CD4-positive, alpha-beta T cell treated with Interleukin-17A for 4 hours (primary cell): ENCODE data around the gene CHD3.
"Not testable (repeated sequence)": the region's sequence is repeated elsewhere in the genome, so short reads cannot be mapped to it uniquely, and the experiment has no call there.

Experiments used
- DNase-seq: peaks from one replicate; pipeline ENCODE4 v3.0.0-alpha.2; 2020; ENCODE audit warnings: mixed read lengths

CHD3 gene

DNA sequence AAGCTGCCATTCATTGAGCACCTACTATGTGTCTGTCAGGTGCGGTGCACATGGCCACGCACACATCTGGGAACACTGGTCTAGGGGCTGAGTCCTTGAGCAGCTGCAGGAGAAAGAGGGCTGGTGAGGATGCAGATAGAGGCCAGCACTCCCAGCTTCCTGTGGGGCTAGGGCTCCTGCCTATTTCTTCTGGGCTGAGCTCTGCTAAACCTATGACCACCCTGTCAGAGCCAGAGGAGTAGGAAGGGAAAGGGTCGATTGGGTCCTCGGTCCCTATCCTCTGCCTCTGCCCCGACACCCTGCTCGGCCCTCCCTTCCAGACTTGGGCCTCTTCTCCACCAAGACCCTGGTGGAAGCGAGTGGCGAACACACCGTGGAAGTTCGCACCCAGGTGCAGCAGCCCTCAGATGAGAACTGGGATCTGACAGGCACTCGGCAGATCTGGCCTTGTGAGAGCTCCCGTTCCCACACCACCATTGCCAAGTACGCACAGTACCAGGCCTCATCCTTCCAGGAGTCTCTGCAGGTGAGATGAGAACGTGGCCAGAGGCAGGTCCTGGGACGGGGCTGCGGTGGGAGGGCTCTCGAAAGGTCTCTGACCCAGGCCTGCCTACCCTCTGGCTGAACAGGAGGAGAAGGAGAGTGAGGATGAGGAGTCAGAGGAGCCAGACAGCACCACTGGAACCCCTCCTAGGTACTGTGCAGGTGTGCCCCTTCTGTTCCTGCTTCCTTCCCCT lies 37.7 kb upstream of the CHD3 start:
- no peak for DNase-seq

DNA sequence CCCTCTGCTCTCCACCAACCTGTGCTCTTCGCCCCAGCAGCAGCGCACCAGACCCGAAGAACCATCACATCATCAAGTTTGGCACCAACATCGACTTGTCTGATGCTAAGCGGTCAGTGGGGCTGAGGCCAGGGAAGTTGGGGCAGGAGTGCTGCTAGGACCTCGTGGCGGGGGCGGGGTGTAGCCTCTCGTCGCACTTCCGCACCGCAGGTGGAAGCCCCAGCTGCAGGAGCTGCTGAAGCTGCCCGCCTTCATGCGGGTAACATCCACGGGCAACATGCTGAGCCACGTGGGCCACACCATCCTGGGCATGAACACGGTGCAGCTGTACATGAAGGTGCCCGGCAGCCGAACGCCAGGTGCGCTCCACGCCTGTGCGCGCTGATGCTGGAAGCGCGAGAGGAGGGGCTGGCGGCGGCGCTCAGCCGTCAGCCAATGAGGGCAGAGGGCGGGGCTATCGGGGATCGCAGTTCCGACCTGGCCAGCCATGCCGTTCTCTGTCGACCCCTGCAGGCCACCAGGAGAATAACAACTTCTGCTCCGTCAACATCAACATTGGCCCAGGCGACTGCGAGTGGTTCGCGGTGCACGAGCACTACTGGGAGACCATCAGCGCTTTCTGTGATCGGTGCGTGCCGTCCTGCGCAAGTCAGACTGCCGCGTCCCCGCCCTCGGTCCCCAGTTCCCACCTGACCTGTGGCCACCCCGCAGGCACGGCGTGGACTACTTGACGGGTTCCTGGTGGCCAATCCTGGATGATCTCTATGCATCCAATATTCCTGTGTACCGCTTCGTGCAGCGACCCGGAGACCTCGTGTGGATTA lies 36.9 kb upstream of the CHD3 start:
- DNase-seq = peak; percentile 98

DNA sequence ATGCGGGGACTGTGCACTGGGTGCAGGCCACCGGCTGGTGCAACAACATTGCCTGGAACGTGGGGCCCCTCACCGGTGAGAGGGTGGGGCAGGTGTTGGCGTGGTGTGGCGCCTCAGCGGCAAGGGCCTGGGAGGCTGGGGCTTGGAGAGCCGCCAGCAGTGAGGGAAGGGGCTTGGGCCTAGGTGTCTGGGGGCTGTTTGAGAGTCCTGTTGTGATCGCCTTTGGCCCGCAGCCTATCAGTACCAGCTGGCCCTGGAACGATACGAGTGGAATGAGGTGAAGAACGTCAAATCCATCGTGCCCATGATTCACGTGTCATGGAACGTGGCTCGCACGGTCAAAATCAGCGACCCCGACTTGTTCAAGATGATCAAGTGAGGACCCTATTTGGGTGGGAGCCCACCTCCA lies 36.3 kb upstream of the CHD3 start:
- DNase-seq = no peak

DNA sequence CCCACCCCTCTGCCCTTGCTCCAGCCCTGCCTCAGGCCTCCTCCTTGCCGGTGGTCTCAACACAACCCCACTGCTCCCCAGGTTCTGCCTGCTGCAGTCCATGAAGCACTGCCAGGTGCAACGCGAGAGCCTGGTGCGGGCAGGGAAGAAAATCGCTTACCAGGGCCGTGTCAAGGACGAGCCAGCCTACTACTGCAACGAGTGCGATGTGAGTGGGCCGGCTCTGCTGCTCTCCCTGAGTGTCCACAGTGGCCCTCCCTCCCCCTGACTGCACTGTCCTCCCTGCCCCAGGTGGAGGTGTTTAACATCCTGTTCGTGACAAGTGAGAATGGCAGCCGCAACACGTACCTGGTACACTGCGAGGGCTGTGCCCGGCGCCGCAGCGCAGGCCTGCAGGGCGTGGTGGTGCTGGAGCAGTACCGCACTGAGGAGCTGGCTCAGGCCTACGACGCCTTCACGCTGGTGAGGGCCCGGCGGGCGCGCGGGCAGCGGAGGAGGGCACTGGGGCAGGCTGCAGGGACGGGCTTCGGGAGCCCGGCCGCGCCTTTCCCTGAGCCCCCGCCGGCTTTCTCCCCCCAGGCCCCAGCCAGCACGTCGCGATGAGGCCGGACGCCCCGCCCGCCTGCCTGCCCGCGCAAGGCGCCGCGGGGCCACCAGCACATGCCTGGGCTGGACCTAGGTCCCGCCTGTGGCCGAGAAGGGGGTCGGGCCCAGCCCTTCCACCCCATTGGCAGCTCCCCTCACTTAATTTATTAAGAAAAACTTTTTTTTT lies 35.5 kb upstream of the CHD3 start:
- no peak for DNase-seq

DNA sequence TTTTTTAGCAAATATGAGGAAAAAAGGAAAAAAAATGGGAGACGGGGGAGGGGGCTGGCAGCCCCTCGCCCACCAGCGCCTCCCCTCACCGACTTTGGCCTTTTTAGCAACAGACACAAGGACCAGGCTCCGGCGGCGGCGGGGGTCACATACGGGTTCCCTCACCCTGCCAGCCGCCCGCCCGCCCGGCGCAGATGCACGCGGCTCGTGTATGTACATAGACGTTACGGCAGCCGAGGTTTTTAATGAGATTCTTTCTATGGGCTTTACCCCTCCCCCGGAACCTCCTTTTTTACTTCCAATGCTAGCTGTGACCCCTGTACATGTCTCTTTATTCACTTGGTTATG lies 34.9 kb upstream of the CHD3 start:
- no peak for DNase-seq

DNA sequence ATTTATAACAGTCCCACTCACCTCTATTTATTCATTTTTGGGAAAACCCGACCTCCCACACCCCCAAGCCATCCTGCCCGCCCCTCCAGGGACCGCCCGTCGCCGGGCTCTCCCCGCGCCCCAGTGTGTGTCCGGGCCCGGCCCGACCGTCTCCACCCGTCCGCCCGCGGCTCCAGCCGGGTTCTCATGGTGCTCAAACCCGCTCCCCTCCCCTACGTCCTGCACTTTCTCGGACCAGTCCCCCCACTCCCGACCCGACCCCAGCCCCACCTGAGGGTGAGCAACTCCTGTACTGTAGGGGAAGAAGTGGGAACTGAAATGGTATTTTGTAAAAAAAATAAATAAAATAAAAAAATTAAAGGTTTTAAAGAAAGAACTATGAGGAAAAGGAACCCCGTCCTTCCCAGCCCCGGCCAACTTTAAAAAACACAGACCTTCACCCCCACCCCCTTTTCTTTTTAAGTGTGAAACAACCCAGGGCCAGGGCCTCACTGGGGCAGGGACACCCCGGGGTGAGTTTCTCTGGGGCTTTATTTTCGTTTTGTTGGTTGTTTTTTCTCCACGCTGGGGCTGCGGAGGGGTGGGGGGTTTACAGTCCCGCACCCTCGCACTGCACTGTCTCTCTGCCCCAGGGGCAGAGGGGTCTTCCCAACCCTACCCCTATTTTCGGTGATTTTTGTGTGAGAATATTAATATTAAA lies 34.4 kb upstream of the CHD3 start:
- DNase-seq = no peak

DNA sequence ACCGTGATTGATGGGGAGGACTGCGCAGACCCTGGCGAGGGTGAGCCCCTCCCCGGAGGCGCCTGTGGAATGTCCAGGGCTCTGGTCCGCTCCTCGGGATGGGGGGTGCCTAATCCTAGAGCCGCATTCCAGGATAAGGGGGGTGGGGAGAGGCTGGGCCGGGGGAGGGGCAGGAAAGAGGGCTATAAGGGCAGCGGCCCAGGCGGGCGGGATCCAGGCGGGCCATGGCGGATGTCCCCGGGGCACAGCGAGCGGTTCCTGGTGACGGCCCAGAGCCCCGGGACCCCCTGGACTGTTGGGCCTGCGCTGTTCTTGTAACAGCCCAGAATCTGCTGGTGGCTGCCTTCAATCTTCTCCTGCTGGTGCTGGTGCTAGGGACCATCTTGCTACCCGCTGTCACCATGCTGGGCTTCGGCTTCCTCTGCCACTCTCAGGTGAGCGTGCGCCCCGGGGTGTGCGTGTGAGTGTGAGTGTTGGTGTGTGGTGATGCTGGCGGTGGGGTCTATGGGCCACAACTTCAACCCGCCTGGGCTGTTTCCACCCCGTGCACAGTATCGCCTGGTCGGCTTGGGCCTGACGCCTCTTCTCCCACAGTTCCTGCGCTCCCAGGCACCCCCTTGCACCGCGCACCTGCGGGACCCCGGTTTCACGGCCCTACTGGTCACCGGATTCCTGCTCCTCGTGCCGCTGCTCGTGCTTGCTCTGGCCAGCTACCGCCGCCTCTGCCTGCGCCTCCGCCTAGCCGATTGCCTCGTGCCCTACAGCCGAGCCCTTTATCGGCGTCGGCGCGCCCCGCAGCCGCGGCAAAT lies 33.5 kb upstream of the CHD3 start, which contains the start of gene TMEM88:
Gene TMEM88 (plus strand): TSS at position 216 of the 809 bp plus-strand sequence. CDS start 9 bp downstream, at position 225.
- no peak for DNase-seq

DNA sequence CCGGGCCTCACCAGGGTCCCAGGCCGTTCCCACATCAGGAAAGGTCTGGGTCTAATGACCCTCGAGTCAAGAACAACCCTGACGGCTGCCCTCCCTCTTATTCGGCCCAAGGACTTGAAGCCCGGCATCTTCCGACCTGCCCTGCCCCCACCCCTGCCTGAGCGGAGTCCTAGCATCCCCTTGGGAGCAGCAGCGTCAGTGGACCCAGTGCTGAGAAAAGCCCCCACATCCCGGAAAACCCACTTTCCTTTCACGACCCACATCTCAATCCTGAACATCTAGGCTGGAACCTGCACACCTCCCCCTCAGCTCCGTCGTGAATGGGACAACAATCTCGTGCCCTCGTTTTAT lies 33.0 kb upstream of the CHD3 start:
- no peak for DNase-seq

DNA sequence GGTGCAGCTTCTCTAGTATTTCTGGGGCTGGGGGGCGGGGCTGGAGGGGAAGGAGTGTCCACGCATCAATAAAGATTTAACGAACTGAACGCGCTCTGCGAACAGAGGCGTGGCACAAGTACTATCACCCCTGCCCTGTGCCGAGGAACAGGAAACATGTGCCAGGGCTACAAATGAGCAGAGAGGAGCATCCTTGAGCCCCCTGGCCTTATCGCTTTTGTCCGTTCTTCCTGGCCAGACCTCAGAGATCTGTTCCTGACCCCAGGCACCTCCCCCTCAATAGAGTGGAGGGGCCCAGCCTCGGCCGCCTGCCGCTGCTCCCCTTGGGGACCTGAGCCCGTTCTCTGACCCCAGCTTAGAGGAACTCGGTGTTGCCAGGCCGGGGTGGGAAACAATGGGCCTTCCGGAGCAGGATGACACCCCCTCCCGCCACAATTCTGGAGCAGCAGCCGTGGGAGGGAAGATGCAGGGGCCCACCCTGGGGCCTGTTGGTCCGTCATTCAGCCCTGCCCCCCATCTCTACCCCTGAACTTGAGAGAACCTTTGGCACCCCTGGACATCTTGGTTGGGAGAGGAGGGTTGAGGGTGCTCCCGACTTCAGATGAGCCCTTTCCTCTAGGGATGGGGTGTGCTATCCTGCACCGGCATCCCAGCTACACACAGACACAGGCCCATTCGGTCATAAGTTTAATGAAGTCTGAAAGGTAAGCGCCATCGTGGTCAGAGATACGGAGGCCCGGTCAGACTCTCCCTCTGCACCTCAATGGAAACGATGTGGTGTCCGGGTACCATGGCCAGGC lies 32.4 kb upstream of the CHD3 start:
- no peak for DNase-seq

DNA sequence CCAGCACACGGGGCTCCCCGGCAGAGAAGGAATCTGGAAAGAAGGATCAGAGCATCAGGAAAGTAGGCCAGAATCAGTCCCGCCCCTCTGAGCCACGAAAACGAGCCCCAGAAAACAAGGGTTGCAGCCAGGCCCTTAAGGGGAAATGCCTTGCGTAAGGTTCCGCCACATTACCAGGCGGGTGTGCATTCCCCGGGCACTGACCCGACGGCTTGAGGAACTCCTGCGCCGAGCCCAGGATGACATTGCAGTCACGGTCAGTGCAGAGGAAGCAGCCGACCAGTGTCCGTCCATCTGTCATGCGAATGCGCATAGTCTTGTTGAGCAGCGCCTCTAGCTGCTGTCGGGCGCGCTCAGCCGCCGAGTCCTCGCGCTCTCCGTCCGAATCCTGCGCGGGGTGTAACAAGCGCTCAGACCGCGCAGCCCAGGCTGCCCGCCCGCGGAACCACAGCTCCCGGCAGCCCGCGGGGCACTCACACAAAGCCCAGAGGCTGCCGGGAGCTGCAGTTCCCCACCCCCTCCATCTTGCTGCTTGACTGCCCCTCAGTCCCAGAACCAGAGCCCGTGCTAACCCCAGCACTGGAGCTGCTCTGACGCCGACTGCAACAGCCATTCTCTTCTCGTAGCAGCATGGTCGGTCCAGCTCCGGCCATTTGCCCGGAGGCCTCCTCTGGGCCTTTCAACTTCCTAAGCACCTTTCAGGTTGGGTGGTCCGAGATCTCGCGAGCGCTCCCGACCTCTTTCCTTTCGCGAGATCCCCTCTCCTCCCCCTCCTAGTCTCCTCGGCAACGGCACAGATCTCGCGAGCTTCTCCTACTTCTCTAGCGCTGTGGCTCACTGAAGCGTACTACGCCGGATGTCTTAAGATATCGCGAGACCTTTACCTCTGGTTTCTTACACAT lies 31.5 kb upstream of the CHD3 start, which contains the start of gene NAA38:
Gene NAA38 (minus strand): TSS at position 749 of the 902 bp plus-strand sequence. CDS start 96 bp downstream, at position 653.
- DNase-seq = peak; percentile 93

DNA sequence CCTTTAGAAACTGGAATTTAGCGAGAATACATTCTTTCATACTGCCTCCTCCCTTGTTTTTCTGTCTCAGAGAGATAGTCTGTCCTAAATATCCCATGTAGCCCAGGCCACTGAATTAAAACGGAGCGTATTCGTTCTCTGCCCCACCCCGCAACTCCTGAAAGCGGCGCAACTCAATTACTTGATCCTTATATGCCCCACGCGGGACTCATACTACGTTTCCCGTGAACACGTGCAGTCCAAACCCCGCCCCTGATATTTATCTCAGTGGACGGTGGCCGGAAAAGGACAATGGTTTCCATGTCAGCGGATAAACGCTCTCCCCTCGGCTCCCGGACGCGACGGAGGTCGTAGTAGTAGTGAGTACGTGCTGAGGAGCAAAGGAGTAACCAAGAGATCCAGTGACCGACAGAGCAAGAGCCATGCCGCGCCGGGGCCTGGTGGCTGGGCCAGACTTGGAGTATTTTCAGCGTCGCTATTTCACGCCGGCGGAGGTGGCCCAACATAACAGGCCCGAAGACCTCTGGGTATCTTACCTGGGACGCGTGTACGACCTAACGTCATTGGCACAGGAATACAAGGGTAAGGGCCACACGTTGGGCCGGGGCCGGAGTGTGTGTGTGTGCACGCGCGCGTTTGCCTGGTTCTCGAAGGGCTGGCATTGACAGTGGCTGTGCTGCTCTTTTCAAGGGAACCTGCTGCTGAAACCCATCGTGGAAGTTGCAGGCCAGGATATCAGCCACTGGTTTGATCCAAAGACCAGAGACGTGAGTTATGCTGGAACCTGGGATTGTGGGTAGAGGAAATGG lies 30.7 kb upstream of the CHD3 start, which contains the start of gene CYB5D1:
Gene CYB5D1 (plus strand): TSS at position 291 of the 809 bp plus-strand sequence. CDS start 132 bp downstream, at position 423.
- DNase-seq = peak; percentile 89

DNA sequence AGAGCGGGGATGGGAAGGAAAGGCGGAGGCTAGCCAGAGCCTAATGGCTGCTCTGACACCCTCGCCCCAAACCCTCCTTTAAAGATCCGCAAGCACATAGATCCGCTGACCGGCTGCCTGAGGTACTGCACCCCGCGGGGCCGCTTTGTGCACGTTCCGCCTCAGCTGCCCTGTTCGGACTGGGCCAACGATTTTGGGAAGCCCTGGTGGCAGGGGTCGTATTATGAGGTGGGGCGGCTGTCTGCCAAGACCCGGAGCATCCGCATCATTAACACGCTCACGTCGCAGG lies 30.1 kb upstream of the CHD3 start:
- DNase-seq = no peak

DNA sequence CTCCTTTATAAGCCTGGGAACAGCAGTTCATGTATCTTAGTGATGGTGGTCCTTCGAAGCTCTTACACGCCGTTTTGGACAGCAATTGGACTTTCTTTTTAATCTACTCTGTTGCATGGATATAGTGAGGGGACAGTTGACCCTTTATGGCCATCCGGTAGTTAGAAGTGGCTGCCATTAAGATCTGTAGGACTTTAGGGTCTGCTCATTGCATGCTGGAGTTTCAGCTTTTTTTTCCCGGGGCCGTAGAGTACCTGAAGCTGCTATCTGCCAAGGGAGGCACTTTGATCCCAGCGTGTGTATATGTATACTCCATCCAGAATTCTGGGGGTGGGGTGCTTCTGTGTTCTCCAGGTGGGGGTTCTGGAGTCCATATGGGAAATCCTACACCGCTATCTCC lies 29.6 kb upstream of the CHD3 start:
- no peak for DNase-seq

DNA sequence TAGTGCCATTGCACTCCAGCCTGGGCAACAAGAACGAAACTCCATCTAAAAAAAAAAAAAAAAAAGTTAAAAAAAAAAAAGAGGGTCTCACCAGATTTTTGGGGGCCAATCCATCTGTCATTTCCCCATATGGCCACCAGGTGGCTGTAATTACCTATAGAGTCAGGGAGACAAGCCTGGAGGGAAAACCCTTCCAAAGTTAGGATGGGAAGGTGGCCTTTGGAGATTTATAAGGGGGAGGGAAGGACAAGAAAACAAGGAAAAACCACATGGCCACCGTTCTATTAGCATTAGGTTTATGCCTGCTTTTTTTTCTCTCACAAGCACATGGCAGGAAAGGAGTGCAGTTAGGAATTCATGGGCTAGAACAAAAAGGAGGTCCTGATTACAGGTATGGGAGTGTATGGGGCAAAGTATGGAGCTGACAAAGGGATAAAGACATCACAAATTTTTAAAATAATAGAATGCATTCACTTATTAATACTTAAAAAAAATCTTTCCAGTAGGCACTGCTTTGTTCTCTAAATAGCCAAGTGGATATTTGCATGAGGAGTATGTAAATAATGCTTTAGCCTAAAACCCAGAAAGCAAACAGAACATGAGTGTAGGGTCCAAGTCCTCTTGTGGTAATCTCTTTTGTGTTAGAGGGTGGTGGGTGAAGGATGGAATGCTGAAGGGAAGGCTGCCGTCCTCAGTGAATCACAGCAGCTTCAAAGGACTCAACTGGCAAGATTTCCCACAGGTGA lies 25.7 kb upstream of the CHD3 start:
- DNase-seq = peak; percentile 62

DNA sequence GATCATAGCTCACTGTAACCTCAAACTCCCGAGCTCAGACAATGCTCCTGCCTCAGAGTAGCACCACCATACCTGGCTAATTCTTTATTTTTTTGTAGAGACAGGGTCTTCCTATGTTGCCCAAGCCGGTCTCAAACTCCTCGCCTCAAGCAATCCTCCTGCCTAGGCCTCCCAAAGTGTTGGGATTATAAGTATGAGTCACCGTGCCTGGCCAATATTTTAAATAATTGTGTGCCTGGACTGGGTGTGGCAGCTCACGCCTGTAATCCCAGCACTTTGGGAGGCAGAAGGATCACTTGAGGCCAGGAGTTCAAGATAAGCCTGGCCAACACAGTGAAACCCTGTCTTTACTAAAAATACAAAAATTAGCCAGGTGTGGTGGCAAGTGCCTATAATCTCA lies 24.2 kb upstream of the CHD3 start:
- DNase-seq = not testable (repeated sequence)

DNA sequence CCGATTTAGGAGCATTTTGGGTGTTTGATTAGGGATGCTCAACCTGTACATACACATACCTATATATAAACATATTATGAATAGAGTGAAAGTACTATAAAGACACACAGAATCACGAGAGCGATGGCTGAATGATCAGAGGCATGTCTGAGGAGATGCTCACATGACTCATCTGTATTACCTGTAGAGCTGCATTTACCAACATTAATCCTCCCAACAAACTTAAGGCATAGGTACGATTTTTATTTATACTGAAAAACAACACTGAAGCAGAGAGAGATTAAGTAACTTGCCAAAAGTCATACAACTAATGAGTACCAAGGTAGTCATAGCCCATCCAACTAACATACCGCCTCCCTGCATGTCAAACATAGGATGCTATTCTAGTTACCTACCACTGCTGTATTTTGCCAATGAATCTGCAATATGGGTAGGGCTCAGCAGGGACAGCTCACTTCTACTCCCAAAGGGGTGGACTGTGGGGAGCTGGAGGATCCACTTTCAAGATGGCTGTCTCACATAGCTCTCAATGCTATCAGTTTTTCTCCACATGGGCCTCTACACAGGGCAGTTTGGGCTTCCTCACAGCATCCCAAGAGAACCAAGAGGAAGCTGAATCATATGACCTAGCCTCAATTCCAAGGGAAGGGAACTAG lies 23.5 kb upstream of the CHD3 start:
- no peak for DNase-seq

DNA sequence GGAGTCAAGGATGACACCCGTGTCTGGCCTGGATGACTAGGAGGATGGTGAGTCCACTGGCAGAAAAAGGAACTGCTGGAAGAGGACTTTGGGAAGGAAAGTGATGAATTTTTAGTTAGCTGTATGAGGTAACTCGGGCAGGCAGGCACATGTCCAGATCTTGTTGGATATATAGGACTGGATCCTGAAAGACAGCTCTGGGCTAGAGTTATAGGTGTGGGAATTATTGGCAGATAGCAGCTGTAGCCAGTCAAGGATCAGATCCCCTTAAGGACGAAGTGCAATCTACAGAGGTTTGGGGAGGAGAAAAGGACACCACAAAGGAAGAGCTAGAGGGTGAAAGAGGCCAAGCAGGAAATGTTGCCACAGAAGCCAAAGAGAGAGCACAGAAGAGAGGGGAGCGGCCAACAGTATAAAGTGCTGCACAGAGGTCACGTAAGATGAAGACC lies 20.7 kb upstream of the CHD3 start:
- DNase-seq = peak; percentile 48

DNA sequence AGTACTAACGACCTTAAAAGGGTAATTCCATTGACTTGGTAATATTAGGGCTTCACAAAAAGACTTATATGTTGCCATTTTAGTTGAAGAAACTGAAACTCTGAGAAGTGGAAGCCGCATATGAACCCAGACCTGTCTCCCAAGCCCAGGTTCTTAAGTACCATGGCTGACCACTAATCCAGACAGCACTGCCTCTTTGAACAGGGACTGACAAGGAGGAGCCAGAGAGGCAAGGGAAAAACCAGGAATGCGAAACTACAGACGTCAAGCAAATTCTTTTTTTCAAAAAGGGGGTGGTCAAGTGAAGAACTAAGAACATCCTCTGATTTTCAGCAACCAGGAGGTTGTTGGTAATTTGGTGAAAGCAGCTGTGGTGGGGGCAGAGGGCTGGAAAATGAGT lies 15.5 kb upstream of the CHD3 start:
- no peak for DNase-seq
